OCI-LY7 (cell line): ENCODE results near the gene CEPT1. TPM values are rescaled to one million over a fixed set of nuclear protein-coding genes. Genes with fewer than 3 reads are reported as not detected.

ENCODE experiments used
- BruUV-seq: library from RNA; stranded (reverse); fragments of 400-500 nt; replicated peaks from 2 replicates; lab custom pipeline; 2021; lab: Mats Ljungman, UMichigan
- CTCF ChIA-PET: fragments of 300-600 bp; sonication (Branson Sonifier 250); formaldehyde crosslinking; loops from one replicate; lab custom pipeline; 2022; ENCODE audit warnings: antibody characterized with exemption; ENCODE audit not compliant: unreplicated experiment; lab: Charles Lee
- POLR2A ChIA-PET: fragments of 300-600 bp; sonication (Branson Sonifier 250); formaldehyde crosslinking; loops from one replicate; lab custom pipeline; 2022; ENCODE audit warnings: antibody characterized with exemption; lab: Charles Lee
- DNase-seq: peaks from one replicate; pipeline ENCODE4 v3.0.0-alpha.2; 2015; ENCODE audit warnings: low spot score
- H2AFZ ChIP-seq: fragments of 200-600 bp; sonication (generic), shearing (Covaris generic); 2 replicates; pipeline ENCODE4 v1.6.1; 2014; ENCODE audit warnings: mild to moderate bottlenecking, antibody characterized with exemption, low read length, moderate library complexity
- H3K27ac ChIP-seq: fragments of 200-600 bp; sonication (generic); 2 replicates; pipeline ENCODE4 v1.5.1; 2014; ENCODE audit warnings: mixed run types, low read depth, mild to moderate bottlenecking, moderate library complexity, low read length, inconsistent platforms; ENCODE audit not compliant: poor library complexity, severe bottlenecking
- H3K36me3 ChIP-seq: fragments of 200-600 bp; sonication (generic); 2 replicates; pipeline ENCODE4 v1.6.1; 2014; ENCODE audit warnings: mild to moderate bottlenecking, antibody characterized with exemption, low read length, moderate library complexity, mixed read lengths; ENCODE audit not compliant: insufficient read depth
- H3K4me1 ChIP-seq: fragments of 200-600 bp; sonication (generic); 2 replicates; pipeline ENCODE4 v1.5.1; 2014; ENCODE audit warnings: mild to moderate bottlenecking, low read length; ENCODE audit not compliant: insufficient read depth, poor library complexity, severe bottlenecking
- H3K4me2 ChIP-seq: fragments of 200-600 bp; sonication (generic); 2 replicates; pipeline ENCODE4 v1.6.1; 2014; ENCODE audit warnings: mild to moderate bottlenecking, low read length
- H3K4me3 ChIP-seq: fragments of 200-600 bp; sonication (generic); 2 replicates; pipeline ENCODE4 v1.5.1; 2014; ENCODE audit warnings: mild to moderate bottlenecking, low read depth, low read length; ENCODE audit not compliant: poor library complexity, severe bottlenecking
- H3K79me2 ChIP-seq: fragments of 200-600 bp; sonication (generic); 2 replicates; pipeline ENCODE4 v1.6.1; 2016; ENCODE audit warnings: low read depth, mild to moderate bottlenecking, low read length, moderate library complexity, mixed read lengths; ENCODE audit not compliant: insufficient read depth
- H3K9me2 ChIP-seq: fragments of 200-600 bp; sonication (generic); 2 replicates; pipeline ENCODE4 v1.6.1; 2016; ENCODE audit warnings: mild to moderate bottlenecking, low read length, mixed read lengths; ENCODE audit not compliant: insufficient read depth
- H3K9me3 ChIP-seq: fragments of 200-600 bp; sonication (generic); 2 replicates; pipeline ENCODE4 v1.6.1; 2014; ENCODE audit warnings: mild to moderate bottlenecking, mixed run types, low read length, mixed read lengths
- H4K20me1 ChIP-seq: fragments of 200-600 bp; sonication (generic); 2 replicates; pipeline ENCODE4 v1.6.1; 2014; ENCODE audit warnings: mild to moderate bottlenecking, antibody characterized with exemption, low read length, moderate library complexity, mixed read lengths; ENCODE audit not compliant: insufficient read depth
- CTCF ChIP-seq: fragments of 200-600 bp; sonication (generic); conservative IDR thresholded peaks from 2 replicates; pipeline ENCODE4 v1.5.1; 2014; ENCODE audit warnings: mild to moderate bottlenecking, antibody characterized with exemption, low read length, moderate library complexity, mixed read lengths
- EZH2phosphoT487 ChIP-seq: fragments of 200-600 bp; sonication (generic); IDR thresholded peaks from 2 replicates; pipeline ENCODE4 v1.6.1; 2018; ENCODE audit warnings: low read depth, borderline replicate concordance, mild to moderate bottlenecking, mixed run types, antibody characterized with exemption, low read length, moderate library complexity, mixed read lengths
- intact Hi-C: fragments of 100-400 bp; cut with micrococcal nuclease; formaldehyde crosslinking; loops from one replicate; pipeline ENCODE4 v1.10.0; 2022; ENCODE audit not compliant: unreplicated experiment
- total RNA-seq, 2 experiments: library from RNA; depleted of rRNA in 1 of 2; stranded (reverse); fragments of >200 nt in 1 of 2; shearing (Covaris generic) in 1 of 2; gene quantifications; 2 replicates each; pipeline ENCODE4 v1.2.3, GENCODE V29; 2014 to 2022

CEPT1 gene
- total RNA-seq, 2 experiments from 2014 or later, result 44.9 to 59.0 TPM

DNA sequence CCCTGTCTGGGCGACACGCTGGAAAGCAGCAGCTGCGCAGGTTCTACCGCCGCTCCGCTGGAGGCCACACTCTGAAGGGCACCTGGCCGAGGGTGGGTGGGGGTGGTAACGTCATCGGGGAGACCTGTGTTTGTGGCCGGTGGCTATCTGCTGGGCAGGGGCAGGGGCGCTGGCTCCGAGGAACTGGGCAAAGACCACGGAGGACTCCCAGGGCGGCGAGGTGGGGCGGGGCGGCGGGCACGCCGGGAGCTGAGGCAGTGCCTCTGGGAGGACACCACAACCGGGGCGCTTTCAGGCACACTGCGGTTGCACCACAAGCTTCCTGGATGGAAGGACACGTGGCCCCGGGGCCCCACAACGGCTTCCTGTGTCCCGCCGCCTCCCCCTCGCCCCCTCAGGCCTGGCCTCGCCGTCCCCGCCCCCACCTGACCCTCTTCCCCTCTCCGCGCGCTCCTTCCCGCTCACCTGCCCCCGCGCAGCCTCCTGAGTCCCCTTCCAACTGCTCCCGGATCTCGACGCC, 63.7 kb downstream of the CEPT1 start:
- BruUV-seq, result no TSS peak
- intact Hi-C loops, result loop anchor here (2.0 to 5.0 kb wide), 2 partner anchors 17 to 61 kb away; partner anchors contain the start of genes CEPT1 and DRAM2

GRCh38 chr1:111204201-111204982, 64.4 kb downstream of the CEPT1 start:
- DNase-seq, result peak; percentile 76
- peak overlapping the region; percentile 98 for H3K4me2 ChIP-seq
- H3K4me1 ChIP-seq, result peaks cover 67% of the 10 kb centered on the region
- ChIA-PET CTCF (no interaction called here), POLR2A (interaction anchor here (0.9 to 1.6 kb wide), 4 partner anchors 11 to 17 kb away, joined by 3 to 13 read pairs (median 6); no protein-coding TSS in a partner anchor)
- BruUV-seq, result no TSS peak
- H3K4me3 ChIP-seq, result peak overlapping the region; percentile 70
- TF ChIP-seq CTCF (peak; percentile 43), EZH2phosphoT487 (no peak)
- peak overlapping the region; percentile 66 for H2AFZ ChIP-seq
- no peaks in the 10 kb centered on the region for H3K9me2 ChIP-seq
- peak overlapping the region; percentile 67 for H3K27ac ChIP-seq
- H3K79me2 ChIP-seq, result peaks cover 7% of the 10 kb centered on the region; the same call in 1 of the 2 replicates
- intact Hi-C loops, result loop anchor here (2.0 to 5.0 kb wide), 2 partner anchors 16 to 62 kb away; partner anchors contain the start of genes CEPT1 and DRAM2
- no peaks in the 10 kb centered on the region for H4K20me1 ChIP-seq
- no peaks in the 10 kb centered on the region for H3K9me3 ChIP-seq
- 0 out of 2 replicates have a peak, but pooled peaks cover 1% of the 10 kb centered on the region for H3K36me3 ChIP-seq

More for the DNA sequence above, 63.7 kb downstream of the CEPT1 start:
- ChIA-PET CTCF (interaction anchor here (0.6 kb wide), 1 partner anchor 415 kb away, joined by 6 read pairs; no protein-coding TSS in a partner anchor), POLR2A (interaction anchor here (0.6 to 1.6 kb wide), 5 partner anchors 12 to 84 kb away, joined by 3 to 13 read pairs (median 6); no protein-coding TSS in a partner anchor)
- no peaks in the 10 kb centered on the region for H3K9me2 ChIP-seq
- peak overlapping the region; percentile 66 for H2AFZ ChIP-seq
- 0 out of 2 replicates have a peak, but pooled peaks cover 4% of the 10 kb centered on the region for H3K36me3 ChIP-seq
- no peaks in the 10 kb centered on the region for H3K9me3 ChIP-seq
- peak overlapping the region; percentile 67 for H3K27ac ChIP-seq
- TF ChIP-seq EZH2phosphoT487, result no peak
- H3K79me2 ChIP-seq, result peaks cover 7% of the 10 kb centered on the region; the same call in 1 of the 2 replicates
- DNase-seq, result peak; percentile 93
- H3K4me1 ChIP-seq, result peaks cover 72% of the 10 kb centered on the region
- peak overlapping the region; percentile 98 for H3K4me2 ChIP-seq
- peak overlapping the region; percentile 70 for H3K4me3 ChIP-seq
- no peaks in the 10 kb centered on the region for H4K20me1 ChIP-seq

DNA sequence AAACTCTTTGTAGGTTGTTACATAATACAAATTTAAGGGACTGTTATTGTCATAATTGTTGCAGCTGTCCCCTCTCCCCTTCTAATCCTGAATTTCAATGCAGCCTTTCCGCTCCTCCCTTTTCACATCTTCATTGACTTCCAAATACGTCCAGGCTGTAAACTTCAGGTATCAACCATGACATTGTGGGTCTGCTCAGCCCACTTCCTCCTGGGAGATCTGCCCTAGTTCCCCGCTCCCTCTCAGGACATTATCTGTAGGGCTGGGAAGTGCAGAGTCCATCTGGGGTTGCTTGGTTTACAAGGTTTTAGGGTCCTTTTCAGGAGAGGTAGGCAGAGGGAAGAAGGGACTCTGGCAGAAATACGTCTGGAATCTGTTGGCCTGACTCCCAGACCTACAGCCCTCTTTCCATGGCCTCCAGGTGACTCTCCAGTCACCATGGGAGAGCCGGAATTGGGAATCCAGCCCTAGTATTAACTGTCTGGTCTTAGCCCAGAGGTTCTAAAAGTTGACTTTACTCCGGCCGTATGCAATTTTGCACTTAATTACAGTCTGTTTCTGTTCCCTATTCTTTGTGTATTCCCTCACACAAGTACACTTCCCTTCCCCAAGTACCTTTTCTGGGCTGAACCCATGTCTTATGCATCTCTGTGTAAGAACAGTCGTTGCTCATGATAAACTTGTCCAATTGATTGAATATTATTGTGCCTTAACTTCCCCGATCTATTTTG, 65.1 kb downstream of the CEPT1 start:
- peak overlapping the region; percentile 70 for H3K4me3 ChIP-seq
- POLR2A ChIA-PET, result no interaction called here
- peak overlapping the region; percentile 66; the same call in 1 of the 2 replicates for H2AFZ ChIP-seq

More for the DNA sequence above, 65.1 kb downstream of the CEPT1 start:
- Histone ChIP-seq H3K36me3 (no peaks in the 10 kb centered on the region), H3K9me3 (no peaks in the 10 kb centered on the region), H3K4me2 (peak overlapping the region; percentile 98), H3K9me2 (no peaks in the 10 kb centered on the region), H3K27ac (peak overlapping the region; percentile 67), H3K4me1 (peaks cover 59% of the 10 kb centered on the region), H4K20me1 (no peaks in the 10 kb centered on the region), H3K79me2 (peaks cover 7% of the 10 kb centered on the region; the same call in 1 of the 2 replicates)
- intact Hi-C loops, result loop anchor here (2.0 to 5.0 kb wide), 2 partner anchors 16 to 63 kb away; partner anchors contain the start of genes CEPT1 and DRAM2
- no peak for DNase-seq
- TF ChIP-seq CTCF (no peak), EZH2phosphoT487 (no peak)
- BruUV-seq, result no TSS peak
- CTCF ChIA-PET, result no interaction called here
